SU-DHL-6 (cell line): ENCODE data around the gene LYSET.

Source experiments
- CTCF ChIP-seq: fragments of 200-600 bp; sonication (generic); IDR thresholded peaks from one replicate; pipeline ENCODE4 v1.5.1; 2017; ENCODE audit warnings: antibody characterized with exemption, mild to moderate bottlenecking, low read length, moderate library complexity; ENCODE audit not compliant: insufficient read depth, poor library complexity, severe bottlenecking
- EZH2phosphoT487 ChIP-seq: fragments of 200-600 bp; sonication (generic), shearing (Covaris generic); conservative IDR thresholded peaks from 2 replicates; pipeline ENCODE4 v1.6.1; 2018; ENCODE audit warnings: mild to moderate bottlenecking, antibody characterized with exemption, low read length, moderate library complexity, mixed read lengths

GRCh38 chr14:93234798-93235197, 49.7 kb downstream of the LYSET start:
- no peak for TF ChIP-seq CTCF
- TF ChIP-seq EZH2phosphoT487, result no peak
